ENCODE measurements around the gene PTPRM.

GRCh38 chr18:7857562-7857961, 290.4 kb downstream of the PTPRM start:
- TF ChIP-seq POLR2A (IDR thresholded peaks at IDR 0.05) (no peak), CTCF (IDR thresholded peaks at IDR 0.05) (no peak)
